NCI-H1417 treated with DMSO at 0.1 percent for 48 hours (cell line): ENCODE measurements around the gene PLBD2.

ENCODE experiments used
- DNase-seq: peaks from one replicate; lab custom pipeline; 2025; lab: John Stamatoyannopoulos, UW

PLBD2 gene, protein sequence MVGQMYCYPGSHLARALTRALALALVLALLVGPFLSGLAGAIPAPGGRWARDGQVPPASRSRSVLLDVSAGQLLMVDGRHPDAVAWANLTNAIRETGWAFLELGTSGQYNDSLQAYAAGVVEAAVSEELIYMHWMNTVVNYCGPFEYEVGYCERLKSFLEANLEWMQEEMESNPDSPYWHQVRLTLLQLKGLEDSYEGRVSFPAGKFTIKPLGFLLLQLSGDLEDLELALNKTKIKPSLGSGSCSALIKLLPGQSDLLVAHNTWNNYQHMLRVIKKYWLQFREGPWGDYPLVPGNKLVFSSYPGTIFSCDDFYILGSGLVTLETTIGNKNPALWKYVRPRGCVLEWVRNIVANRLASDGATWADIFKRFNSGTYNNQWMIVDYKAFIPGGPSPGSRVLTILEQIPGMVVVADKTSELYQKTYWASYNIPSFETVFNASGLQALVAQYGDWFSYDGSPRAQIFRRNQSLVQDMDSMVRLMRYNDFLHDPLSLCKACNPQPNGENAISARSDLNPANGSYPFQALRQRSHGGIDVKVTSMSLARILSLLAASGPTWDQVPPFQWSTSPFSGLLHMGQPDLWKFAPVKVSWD

GRCh38 chr12:113358381-113359132 lies at the start of gene PLBD2:
PLBD2 (plus strand) TSS chr12:113358587; CDS start chr12:113358601, 14 bp downstream.
- peak; percentile 54 for DNase-seq

DNA sequence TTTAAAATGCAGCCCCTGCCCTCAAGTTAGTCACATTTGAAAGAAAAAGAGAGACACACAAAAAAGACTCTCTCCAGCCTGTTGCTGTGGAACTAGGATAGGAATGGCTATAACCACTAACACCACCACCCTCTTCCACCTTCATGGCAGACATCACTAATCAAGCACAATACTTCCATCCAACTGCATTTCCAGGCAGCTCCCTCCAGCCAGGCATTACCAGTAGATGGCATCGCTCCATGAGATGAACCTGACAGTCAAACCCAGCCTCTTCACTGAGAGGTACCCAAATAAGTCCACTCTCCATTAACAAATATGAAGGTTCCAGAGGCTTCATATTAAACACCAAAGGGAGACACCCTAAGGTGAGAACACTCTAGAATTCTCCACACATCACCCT lies 47.9 kb upstream of the PLBD2 start:
- DNase-seq: no peak

DNA sequence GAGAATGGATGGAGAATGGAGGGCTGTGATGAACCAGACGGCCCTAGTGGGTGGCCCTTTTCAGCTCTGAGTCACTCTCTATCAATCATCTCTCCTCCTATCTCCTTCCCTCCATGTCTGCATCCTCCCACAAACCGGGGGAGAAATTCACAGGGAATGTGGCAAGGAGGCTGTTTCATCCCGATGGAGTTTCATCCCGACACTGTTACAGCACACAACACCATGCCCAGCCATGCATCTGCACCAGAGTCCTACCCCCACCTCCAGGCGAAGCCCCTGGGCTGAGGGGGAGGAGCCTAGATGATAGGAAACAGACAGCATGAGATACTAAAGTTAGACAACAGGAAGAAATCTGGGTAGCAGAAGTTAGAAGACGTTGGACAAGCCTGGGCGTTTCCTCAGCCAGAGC lies 44.3 kb upstream of the PLBD2 start:
- DNase-seq: no peak

GRCh38 chr12:113315358-113315757 lies 43.0 kb upstream of the PLBD2 start:
- no peak for DNase-seq

DNA sequence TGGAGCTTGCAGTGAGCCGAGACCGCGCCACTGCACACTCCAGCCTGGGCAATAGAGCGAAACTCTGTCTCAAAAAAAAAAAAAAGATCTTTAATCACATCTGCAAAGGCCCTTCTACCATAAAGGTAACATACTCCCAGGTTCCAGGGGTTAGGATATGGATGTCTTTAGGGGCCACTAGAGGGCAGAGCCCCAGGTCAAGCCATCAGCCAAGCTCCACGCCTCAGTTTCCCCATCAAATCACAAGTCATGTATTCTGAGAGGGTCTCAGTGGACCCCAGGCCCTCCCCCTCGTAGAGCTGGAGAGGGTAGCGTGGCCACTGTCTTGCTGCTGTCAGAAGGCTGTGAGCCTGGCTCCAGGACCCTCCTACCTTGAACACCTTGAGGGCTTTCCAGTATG lies 42.2 kb upstream of the PLBD2 start:
- DNase-seq: no peak

- no peak for DNase-seq
Measured at GRCh38 chr12:113317122-113317521, 41.3 kb upstream of the PLBD2 start.

DNA sequence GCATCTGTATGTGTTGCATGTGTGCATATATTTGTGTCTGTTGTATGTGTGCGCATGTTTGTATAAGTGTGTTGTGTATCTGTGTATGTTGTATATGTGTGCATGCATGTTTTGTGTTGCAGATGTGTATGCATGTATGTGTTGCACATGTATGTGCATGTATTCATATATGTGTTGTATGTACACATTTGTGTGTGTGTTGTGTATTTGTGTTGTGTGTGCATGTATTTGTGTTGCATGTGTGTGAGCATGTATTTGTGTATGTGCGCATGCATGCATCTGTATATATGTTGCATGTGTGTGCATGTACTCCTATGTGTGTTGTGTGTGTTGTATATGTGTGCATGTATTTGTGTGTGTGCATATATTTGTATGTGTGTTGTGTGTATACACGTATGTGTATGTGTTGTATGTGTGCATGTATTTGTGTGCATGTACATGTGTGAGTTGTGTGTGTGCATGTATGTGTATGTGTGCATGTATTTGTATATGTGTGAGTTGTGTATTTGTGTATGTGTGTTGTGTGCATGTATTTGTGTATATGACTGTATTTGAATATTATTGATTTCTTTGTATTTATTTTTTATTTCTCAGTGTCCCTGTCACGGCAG lies 40.2 kb upstream of the PLBD2 start:
- DNase-seq: no peak

DNA sequence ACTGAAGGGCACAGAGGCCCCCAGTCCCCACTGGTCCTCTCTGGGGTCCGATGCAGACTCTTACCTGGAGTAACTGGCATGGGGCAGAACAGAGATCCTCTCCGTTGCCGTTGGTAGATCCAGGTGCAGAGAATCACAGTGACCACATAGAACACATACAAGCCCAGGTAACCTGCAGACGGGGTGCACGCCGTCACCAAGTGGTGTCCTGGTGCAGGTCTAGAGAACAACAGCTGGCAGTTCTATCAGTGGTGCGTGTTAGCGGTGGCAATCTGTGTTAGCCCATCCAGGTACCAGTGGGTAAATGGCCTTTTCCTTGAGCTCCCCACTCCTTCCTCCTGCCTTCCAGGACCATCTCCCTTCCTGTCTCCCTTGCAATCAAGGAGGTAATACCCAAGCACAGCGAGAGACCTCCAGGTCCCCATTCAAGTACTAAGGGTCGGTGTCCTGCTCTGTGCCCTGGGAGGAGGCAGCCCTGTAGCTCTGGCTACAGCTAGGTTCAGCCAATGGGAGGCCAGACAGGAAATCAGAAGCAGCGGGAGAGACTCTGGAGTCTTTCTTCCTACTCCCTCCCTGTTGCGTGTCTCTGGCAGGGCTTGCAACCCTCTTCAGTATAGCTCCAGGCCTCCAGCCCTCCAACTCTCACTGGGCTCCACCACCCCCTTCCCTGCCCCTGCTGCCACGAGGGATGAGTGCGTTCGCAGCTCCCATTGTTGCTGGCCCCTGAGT lies 39.3 kb upstream of the PLBD2 start:
- no peak for DNase-seq

GRCh38 chr12:113320401-113320800 lies 38.0 kb upstream of the PLBD2 start:
- DNase-seq: no peak

GRCh38 chr12:113322343-113322742 lies 36.0 kb upstream of the PLBD2 start:
- DNase-seq: no peak

- no peak for DNase-seq
Measured at GRCh38 chr12:113325916-113326315, 32.5 kb upstream of the PLBD2 start.

GRCh38 chr12:113326775-113327395 lies 31.5 kb upstream of the PLBD2 start:
- DNase-seq: no peak

- DNase-seq: no peak
Measured at GRCh38 chr12:113328368-113328889, 30.0 kb upstream of the PLBD2 start.

DNA sequence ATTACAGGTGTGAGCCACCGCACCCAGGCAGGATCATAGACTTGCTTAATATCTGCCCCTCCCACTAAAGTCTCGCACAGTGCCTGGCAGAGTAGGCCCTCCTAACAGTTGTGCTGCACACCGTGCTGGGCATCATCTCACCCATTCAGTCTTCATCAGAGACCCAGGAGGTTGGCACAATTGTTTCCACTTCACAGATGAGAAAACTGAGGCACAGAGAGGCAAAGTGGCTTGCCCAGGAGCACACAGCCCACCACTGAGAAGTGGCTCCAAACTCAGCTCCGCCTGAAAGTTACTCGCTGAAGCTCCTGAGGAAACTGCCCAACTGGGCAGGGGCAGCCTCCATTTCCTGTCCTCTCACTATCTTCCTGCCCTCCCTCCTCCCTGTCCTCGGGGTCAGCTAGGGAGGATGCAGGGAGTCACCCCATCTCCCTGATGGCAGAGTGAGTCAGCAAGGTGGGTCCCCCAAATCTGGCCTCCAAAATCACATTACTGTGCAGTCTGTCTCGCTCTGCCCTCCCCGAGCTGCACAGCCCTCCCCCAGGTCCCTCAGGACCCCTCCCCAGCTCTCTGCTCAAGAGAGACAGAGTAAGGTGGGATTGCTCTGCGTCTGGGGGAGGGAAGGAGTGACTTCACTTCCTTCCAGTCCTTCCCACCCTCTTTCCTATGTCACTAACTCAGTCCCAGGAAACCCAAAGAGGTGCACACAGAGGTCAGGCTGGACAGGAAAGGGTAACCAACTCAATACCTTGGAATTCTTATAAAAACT lies 29.2 kb upstream of the PLBD2 start:
- DNase-seq: no peak

- no peak for DNase-seq
Measured at GRCh38 chr12:113329791-113330417, 28.5 kb upstream of the PLBD2 start.

- DNase-seq: no peak
Measured at GRCh38 chr12:113330505-113330904, 27.9 kb upstream of the PLBD2 start.

GRCh38 chr12:113332688-113333417 lies 25.5 kb upstream of the PLBD2 start:
- no peak for DNase-seq

DNA sequence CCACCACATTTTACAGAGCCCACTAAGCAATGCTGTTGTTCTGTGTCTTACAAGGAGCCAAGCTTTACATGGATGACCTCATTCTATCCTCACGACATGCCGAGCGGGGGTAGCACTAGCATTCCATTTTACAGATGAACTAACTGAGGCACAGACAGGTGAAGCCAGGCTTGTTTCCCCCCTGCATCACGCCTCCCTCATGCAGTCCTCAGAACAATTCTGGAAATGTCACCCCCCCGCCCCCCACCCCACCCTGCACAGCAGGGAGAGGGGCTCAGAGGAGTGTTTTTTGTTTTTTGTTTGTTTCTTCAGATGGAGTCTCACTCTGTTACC lies 25.0 kb upstream of the PLBD2 start:
- DNase-seq: no peak
